PFSK-1 (cell line): ENCODE data around the gene OR2T27.

Experiments used
- SIN3A ChIP-seq: IDR thresholded peaks from 2 replicates; pipeline ENCODE4 v1.6.1; 2012; ENCODE audit warnings: mild to moderate bottlenecking, low read length, moderate library complexity, borderline replicate concordance; ENCODE audit not compliant: insufficient read depth
- TF ChIP-seq, protein P1 (sequence below), 2 experiments: IDR thresholded peaks; 2 replicates each; pipeline versions ENCODE4 v1.6.1 to v1.8.0; 2011 to 2012; ENCODE audit warnings: low read depth in 2 of 2, low read length in 2 of 2, control low read depth in 1 of 2, inconsistent platforms in 1 of 2, mild to moderate bottlenecking in 1 of 2, moderate library complexity in 1 of 2; ENCODE audit not compliant: insufficient read depth in 1 of 2

DNA sequence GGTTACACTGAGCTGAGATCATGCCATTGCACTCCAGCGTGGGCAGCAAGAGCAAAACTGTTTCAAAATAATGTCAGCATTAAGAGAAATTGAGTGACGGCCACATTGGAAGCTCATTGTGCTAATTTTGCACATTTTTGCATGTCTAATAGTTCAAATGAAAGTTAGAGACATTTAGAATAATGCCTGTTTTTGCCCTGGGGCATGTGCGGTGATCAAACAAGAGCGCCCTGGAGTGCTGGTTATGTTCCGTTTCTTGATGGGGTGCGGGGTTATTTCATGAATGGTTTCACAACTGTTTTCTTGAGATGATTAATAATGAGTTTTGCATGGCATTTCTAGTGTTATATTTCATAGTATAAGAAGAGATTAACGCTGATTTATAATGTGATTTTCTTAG, 33.6 kb downstream of the OR2T27 start:
- TF ChIP-seq SIN3A, result no peak
- TF ChIP-seq, protein P1, sequence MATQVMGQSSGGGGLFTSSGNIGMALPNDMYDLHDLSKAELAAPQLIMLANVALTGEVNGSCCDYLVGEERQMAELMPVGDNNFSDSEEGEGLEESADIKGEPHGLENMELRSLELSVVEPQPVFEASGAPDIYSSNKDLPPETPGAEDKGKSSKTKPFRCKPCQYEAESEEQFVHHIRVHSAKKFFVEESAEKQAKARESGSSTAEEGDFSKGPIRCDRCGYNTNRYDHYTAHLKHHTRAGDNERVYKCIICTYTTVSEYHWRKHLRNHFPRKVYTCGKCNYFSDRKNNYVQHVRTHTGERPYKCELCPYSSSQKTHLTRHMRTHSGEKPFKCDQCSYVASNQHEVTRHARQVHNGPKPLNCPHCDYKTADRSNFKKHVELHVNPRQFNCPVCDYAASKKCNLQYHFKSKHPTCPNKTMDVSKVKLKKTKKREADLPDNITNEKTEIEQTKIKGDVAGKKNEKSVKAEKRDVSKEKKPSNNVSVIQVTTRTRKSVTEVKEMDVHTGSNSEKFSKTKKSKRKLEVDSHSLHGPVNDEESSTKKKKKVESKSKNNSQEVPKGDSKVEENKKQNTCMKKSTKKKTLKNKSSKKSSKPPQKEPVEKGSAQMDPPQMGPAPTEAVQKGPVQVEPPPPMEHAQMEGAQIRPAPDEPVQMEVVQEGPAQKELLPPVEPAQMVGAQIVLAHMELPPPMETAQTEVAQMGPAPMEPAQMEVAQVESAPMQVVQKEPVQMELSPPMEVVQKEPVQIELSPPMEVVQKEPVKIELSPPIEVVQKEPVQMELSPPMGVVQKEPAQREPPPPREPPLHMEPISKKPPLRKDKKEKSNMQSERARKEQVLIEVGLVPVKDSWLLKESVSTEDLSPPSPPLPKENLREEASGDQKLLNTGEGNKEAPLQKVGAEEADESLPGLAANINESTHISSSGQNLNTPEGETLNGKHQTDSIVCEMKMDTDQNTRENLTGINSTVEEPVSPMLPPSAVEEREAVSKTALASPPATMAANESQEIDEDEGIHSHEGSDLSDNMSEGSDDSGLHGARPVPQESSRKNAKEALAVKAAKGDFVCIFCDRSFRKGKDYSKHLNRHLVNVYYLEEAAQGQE (IDR thresholded peaks at IDR 0.05; ENCODE audit: insufficient read depth in 1 of 2, low read depth in 2 of 2, low read length in 2 of 2), result no peak
